Activated CD4-positive, CD25-positive, alpha-beta regulatory T cell treated with anti-CD3 and anti-CD28 coated beads, Interleukin-2, amount 50 U/mL, for 72 hours (primary cell): Measurements from ENCODE around the gene FGB.
"Not testable (repeated sequence)": the region's sequence is repeated elsewhere in the genome, so short reads cannot be mapped to it uniquely, and the experiment has no call there.

Experiments used
- DNase-seq: peaks from one replicate; pipeline ENCODE4 v3.0.0; 2021

The FGB gene

GRCh38 chr4:154566639-154567204 is 3.9 kb downstream of the FGB start:
- no peak for DNase-seq

GRCh38 chr4:154569028-154569427 is 6.2 kb downstream of the FGB start:
- no peak for DNase-seq

GRCh38 chr4:154569584-154569983 is 6.8 kb downstream of the FGB start:
- no peak for DNase-seq

DNA sequence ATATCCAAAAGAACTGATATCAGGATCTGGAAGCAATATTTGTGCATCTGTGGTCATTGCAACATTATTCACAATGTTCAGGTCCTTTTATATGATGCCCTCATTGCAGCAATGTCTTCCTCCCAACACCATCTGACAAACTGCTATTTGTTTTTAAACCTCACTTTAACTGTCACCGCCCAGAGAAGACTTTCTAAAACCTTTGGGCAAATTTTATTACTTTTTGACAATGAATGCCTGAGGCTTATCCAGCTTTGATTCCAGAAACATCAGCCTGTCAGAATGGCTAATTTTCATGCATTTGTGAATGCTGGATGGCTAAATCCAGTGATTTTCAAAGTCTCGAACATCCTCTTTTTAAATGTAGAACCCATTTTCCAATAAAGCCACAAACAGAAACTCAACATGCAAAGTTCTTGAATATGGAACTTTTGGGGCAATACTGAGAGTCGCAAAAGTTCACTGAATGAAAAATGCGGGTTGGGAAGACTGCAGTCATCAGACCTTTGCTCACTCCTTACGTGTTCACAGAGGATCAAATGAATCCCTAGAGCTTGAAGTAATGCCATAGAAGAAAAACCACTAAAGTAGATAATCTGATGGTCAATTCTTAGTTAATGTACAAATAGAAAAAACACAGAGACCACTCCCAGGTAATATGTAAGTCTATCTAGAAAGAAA is 10.5 kb downstream of the FGB start:
- DNase-seq = no peak

- DNase-seq = no peak
Observed at GRCh38 chr4:154574311-154574710, 11.5 kb downstream of the FGB start.

DNA sequence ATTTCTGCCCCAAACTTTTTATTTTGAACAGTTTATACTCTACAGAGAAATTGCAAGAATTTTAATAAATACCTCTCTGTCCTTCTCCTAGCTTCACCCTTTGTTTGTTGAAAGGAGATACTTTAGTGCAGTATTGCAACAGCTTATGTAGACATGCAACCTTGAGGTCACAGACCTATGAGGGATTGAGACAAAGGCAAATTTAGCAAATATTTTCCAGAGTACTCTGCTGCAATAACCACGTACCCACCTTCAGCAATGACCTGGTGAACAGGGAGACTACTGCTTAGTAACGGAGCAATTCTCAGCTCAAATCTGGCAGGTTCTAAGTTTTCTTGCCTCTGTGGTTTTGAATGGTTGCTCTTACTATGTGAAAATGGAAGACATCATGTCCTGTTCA is 14.5 kb downstream of the FGB start:
- no peak for DNase-seq

GRCh38 chr4:154578919-154579318 is 16.1 kb downstream of the FGB start:
- no peak for DNase-seq

- DNase-seq = no peak
Observed at GRCh38 chr4:154579927-154580326, 17.1 kb downstream of the FGB start.

DNA sequence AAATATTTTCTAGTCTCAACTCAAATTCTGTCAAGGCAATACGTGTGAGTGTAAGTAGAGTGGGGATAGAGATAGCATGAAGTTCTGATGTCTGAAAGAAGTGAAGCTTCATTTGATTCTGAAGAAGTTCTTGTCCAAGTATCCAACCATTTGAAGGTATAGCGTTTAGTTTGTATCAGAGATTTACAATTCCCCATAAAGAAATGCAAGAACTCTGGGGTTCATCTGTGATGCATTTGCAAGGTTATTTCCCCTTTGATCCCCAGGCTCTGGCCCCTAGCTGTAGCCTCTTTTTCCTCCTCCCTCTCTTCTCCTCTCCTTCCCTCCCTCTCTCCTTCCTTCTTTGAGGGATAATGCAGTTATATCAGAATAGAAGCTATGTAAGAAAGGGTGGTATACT is 19.9 kb downstream of the FGB start:
- DNase-seq = no peak

DNA sequence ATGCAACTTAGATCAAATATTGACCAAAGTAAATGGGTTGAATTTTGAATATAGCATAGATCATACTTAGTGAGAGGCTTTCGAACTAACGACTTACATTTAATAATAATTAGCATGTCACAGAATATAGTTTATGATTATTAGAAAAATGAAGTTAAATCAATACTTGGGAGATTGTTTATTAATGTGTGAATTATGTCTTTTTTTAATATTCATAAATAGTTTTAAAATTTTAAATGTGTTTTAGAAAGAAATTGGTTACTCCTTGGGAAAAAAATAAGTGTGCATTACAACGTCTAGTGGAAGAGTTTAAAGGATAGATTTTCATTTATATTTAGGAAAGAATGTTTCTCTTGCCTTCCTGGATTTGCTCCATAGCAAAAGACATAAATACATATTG is 20.4 kb downstream of the FGB start:
- no peak for DNase-seq

- DNase-seq = no peak
Observed at GRCh38 chr4:154583677-154584076, 20.9 kb downstream of the FGB start.

GRCh38 chr4:154584259-154584658 is 21.4 kb downstream of the FGB start:
- no peak for DNase-seq

DNA sequence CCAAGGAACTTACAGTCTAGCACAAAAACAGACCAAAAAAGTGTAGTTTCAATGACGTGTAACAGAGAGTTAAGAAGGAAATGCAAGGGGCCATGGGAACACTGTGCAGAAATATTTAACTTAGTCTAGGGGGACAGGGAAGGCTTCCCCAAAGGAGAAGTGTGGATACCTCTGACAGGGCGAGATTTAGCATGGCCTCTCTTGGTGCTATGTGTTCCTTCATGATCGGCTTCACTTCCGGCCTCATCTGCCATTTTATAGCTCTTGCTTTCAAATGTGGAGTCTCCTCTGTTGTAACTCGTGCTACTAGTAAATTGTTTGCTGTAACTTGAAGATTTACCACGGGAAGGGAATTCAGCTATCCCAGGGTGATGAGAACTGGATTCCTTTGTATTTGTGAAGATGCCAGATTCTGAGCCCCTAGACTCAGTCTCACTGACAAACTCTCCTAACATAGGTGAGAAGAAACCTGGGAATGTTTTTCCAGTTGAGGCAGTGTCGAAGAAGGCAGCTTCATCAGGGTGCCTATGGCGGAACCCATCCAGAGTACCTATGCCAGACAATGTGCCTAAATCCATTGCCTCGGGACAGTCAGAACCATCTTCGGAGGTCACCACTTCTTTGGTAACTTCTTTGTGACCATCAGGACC is 22.7 kb downstream of the FGB start:
- no peak for DNase-seq

DNA sequence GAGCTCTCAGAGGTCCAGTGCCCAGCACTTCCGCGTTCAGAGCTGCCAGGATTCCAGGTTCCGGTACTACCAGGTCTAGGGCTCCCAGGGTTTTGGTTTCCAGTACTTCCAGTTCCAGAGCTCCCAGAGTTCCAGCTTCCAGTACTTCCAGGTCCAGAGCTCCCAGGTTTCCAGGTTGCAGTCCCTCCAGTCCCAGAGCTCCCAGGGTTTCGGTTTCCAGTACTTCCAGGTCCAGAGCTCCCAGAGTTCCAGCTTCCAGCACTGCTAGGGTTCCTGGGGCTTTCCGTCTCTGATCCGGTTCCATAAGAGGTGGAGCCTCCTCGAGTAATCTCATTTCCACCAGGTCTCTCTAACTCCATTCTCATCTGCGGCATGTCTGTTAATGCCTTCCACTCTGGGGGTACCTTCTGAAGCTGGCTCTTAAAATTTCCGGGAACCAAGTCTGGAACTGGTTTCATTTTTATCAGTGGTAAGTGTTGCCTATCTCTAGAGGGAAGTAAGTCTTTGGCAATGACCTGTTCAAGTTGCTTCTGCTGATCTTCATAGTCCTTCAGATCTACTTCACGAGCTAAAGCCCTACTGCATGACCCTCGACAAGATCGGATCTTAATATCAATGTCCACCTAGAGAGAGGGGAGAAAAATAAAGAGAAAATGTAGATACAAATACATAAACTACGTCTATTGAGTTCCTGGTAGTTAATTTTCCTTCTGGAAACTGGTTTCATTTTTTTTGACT is 23.7 kb downstream of the FGB start:
- DNase-seq = no peak

GRCh38 chr4:154588198-154588597 is 25.4 kb downstream of the FGB start:
- no peak for DNase-seq

- no peak for DNase-seq
Observed at GRCh38 chr4:154589296-154590197, 26.7 kb downstream of the FGB start.

GRCh38 chr4:154590329-154591006 is 27.7 kb downstream of the FGB start, which contains the start of gene FGA:
Gene FGA (minus strand): TSS chr4:154590742. CDS start chr4:154590687, 55 bp downstream.
- DNase-seq = no peak

- no peak for DNase-seq
Observed at GRCh38 chr4:154591890-154592289, 29.1 kb downstream of the FGB start.

- DNase-seq = no peak
Observed at GRCh38 chr4:154593868-154594267, 31.1 kb downstream of the FGB start.

DNA sequence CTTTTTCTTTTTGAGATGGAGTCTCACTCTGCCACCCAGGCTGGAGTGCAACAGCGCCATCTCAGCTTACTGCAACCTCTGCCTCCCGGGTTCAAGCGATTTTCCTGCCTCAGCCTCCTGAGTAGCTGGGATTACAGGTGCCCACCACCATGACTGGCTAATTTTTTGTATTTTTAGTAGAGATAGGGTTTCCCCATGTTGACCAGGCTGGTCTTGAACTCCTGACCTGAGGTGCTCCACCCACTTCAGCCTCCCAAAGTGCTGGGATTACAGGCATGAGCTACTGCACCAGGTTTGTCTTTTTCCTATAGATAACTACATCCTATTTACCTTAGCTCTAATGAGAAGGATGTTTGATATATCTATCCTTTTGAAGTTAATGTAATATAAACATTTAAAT is 31.5 kb downstream of the FGB start:
- not testable (repeated sequence) for DNase-seq

- no peak for DNase-seq
Observed at GRCh38 chr4:154595807-154596206, 33.0 kb downstream of the FGB start.

- DNase-seq = not testable (repeated sequence)
Observed at GRCh38 chr4:154597281-154597680, 34.5 kb downstream of the FGB start.
